Measurements from ENCODE around the gene DNAAF1.

- peak in 1 of 4 experiments; percentile 25 for TF ChIP-seq CTCF (IDR thresholded peaks at IDR 0.05)
- no peak for TF ChIP-seq POLR2AphosphoS5 (IDR thresholded peaks at IDR 0.05)
- no peak for TF ChIP-seq POLR2A (IDR thresholded peaks at IDR 0.05)
Measured at GRCh38 chr16:84115919-84116719, 29.0 kb upstream of the DNAAF1 start.
